IPS-NIHi11 (cell line): ENCODE data around the gene EMP1.
A peak's percentile ranks its signal among the peaks of the same experiment; 100 is the strongest.

Experiments used
- DNase-seq: peaks from one replicate; pipeline ENCODE4 v3.0.0; 2012; ENCODE audit warnings: mixed read lengths, low spot score

The EMP1 gene

GRCh38 chr12:13223179-13223804 lies 26.8 kb downstream of the EMP1 start:
- no peak for DNase-seq

- no peak for DNase-seq
These were observed 27.4 kb downstream of the EMP1 start for GRCh38 chr12:13223941-13224340.

- DNase-seq: no peak
These were observed 30.7 kb downstream of the EMP1 start for GRCh38 chr12:13227191-13227590.

GRCh38 chr12:13228579-13228978 lies 32.1 kb downstream of the EMP1 start:
- no peak for DNase-seq

- no peak for DNase-seq
These were observed 33.0 kb downstream of the EMP1 start for GRCh38 chr12:13229504-13229903.

- DNase-seq: no peak
These were observed 34.0 kb downstream of the EMP1 start for GRCh38 chr12:13230500-13230899.

- peak; percentile 72 for DNase-seq
These were observed 37.5 kb downstream of the EMP1 start for GRCh38 chr12:13233830-13234641.

GRCh38 chr12:13238204-13238603 lies 41.7 kb downstream of the EMP1 start:
- no peak for DNase-seq

- DNase-seq: no peak
These were observed 45.4 kb downstream of the EMP1 start for GRCh38 chr12:13241833-13242488.

GRCh38 chr12:13242936-13243335 lies 46.4 kb downstream of the EMP1 start:
- DNase-seq: no peak

GRCh38 chr12:13243516-13244070 lies 47.1 kb downstream of the EMP1 start:
- DNase-seq: no peak

- no peak for DNase-seq
These were observed 51.1 kb downstream of the EMP1 start for GRCh38 chr12:13247596-13247995.

GRCh38 chr12:13248964-13249363 lies 52.4 kb downstream of the EMP1 start:
- no peak for DNase-seq

- no peak for DNase-seq
These were observed 53.9 kb downstream of the EMP1 start for GRCh38 chr12:13250416-13250815.

- DNase-seq: no peak
These were observed 55.0 kb downstream of the EMP1 start for GRCh38 chr12:13251521-13251920.

- DNase-seq: no peak
These were observed 55.5 kb downstream of the EMP1 start for GRCh38 chr12:13252024-13252423.

- DNase-seq: no peak
These were observed 56.1 kb downstream of the EMP1 start for GRCh38 chr12:13252616-13253015.

GRCh38 chr12:13253966-13254760 lies 57.6 kb downstream of the EMP1 start:
- no peak for DNase-seq

GRCh38 chr12:13255792-13256691 lies 59.5 kb downstream of the EMP1 start:
- peak; percentile 97 for DNase-seq

- no peak for DNase-seq
These were observed 60.1 kb downstream of the EMP1 start for GRCh38 chr12:13256692-13257045.

- DNase-seq: no peak
These were observed 60.9 kb downstream of the EMP1 start for GRCh38 chr12:13257356-13257875.
